Endothelial cell of umbilical vein (primary cell): ENCODE measurements around the gene GRM7. TPM values are rescaled to one million over a fixed set of nuclear protein-coding genes. Genes with fewer than 3 reads are reported as not detected.

Source experiments
- BruUV-seq: library from RNA; stranded (reverse); fragments of 400-500 nt; replicated peaks from 2 replicates; lab custom pipeline; 2021; lab: Mats Ljungman, UMichigan
- CTCF ChIA-PET: fragments of 300-600, 350-600 bp; sonication (Branson Sonifier 250); formaldehyde crosslinking; loops from one replicate; lab custom pipeline; 2021; ENCODE audit warnings: antibody characterized with exemption, inconsistent platforms; lab: Charles Lee
- POLR2A ChIA-PET: fragments of 300-600, 350-600 bp; sonication (Branson Sonifier 250); formaldehyde crosslinking; loops from one replicate; lab custom pipeline; 2021; ENCODE audit warnings: antibody characterized with exemption, inconsistent platforms; lab: Charles Lee
- DNase-seq: peaks from one replicate; pipeline ENCODE4 v3.0.0-alpha.2; 2011; ENCODE audit warnings: low read depth, low spot score
- FAIRE-seq: peaks from 2 replicates; lab custom pipeline; 2011; peaks lifted over from hg19 to GRCh38; lab: Jason Lieb, UNC
- H2AFZ ChIP-seq: 2 replicates; pipeline ENCODE4 v1.6.0; 2012; ENCODE audit warnings: low read depth, low read length, control low read depth, inconsistent platforms
- H3K27ac ChIP-seq: 2 replicates; pipeline ENCODE4 v1.5.1; 2011; ENCODE audit warnings: low read depth, mild to moderate bottlenecking, control low read depth, low read length, moderate library complexity; ENCODE audit not compliant: insufficient read depth
- H3K27me3 ChIP-seq, 2 experiments: 2 replicates each; pipeline versions ENCODE4 v1.6.0 to v1.6.1; 2011; ENCODE audit warnings: low read length in 2 of 2, mixed read lengths in 1 of 2; ENCODE audit not compliant: control insufficient read depth in 2 of 2, insufficient read depth in 2 of 2
- H3K36me3 ChIP-seq, 2 experiments: 2 replicates in 1 of 2; 3 replicates in 1 of 2; pipeline ENCODE4 v1.5.1; 2011; ENCODE audit warnings: low read length in 2 of 2, mild to moderate bottlenecking in 1 of 2, moderate library complexity in 1 of 2; ENCODE audit not compliant: control insufficient read depth in 2 of 2, insufficient read depth in 2 of 2; ENCODE audit errors: extremely low read depth in 1 of 2
- H3K4me1 ChIP-seq: 3 replicates; pipeline ENCODE4 v1.5.1; 2011; ENCODE audit warnings: mild to moderate bottlenecking, low read length; ENCODE audit not compliant: control insufficient read depth, insufficient read depth; ENCODE audit errors: extremely low read depth
- H3K4me2 ChIP-seq: 2 replicates; pipeline ENCODE4 v1.6.1; 2011; ENCODE audit warnings: low read length, control low read depth, mixed read lengths; ENCODE audit not compliant: insufficient read depth
- H3K4me3 ChIP-seq, 3 experiments: fragments of 200-600 bp in 1 of 3; sonication (generic), shearing (Covaris generic) in 1 of 3; replicated peaks in 1 of 3; 2 replicates each; pipeline ENCODE4 v1.5.1; 2011 to 2016; ENCODE audit warnings: control low read depth in 3 of 3, low read length in 3 of 3, mild to moderate bottlenecking in 2 of 3, inconsistent platforms in 1 of 3, low read depth in 1 of 3, moderate library complexity in 1 of 3; ENCODE audit not compliant: insufficient read depth in 1 of 3
- H3K79me2 ChIP-seq: 2 replicates; pipeline ENCODE4 v1.6.0; 2012; ENCODE audit warnings: low read length, inconsistent platforms; ENCODE audit not compliant: control insufficient read depth, insufficient read depth
- H3K9ac ChIP-seq: replicated peaks from 2 replicates; pipeline ENCODE3; 2011; ENCODE audit warnings: low read length, control low read depth; ENCODE audit not compliant: insufficient read depth; ENCODE audit errors: extremely low read depth
- H3K9me1 ChIP-seq: replicated peaks from 3 replicates; pipeline ENCODE4 v1.6.0; 2011; ENCODE audit warnings: mild to moderate bottlenecking, low read length; ENCODE audit not compliant: control insufficient read depth, insufficient read depth; ENCODE audit errors: extremely low read depth
- H3K9me3 ChIP-seq: replicated peaks from 2 replicates; pipeline ENCODE4 v1.5.1; 2012; ENCODE audit warnings: low read length, inconsistent platforms; ENCODE audit not compliant: control insufficient read depth, insufficient read depth
- H4K20me1 ChIP-seq: replicated peaks from 2 replicates; pipeline ENCODE3; 2011; ENCODE audit warnings: mild to moderate bottlenecking, low read length; ENCODE audit not compliant: control insufficient read depth, insufficient read depth; ENCODE audit errors: extremely low read depth
- EZH2 ChIP-seq: IDR thresholded peaks from 2 replicates; pipeline ENCODE4 v1.6.1; 2012; ENCODE audit warnings: borderline replicate concordance, low read depth, mild to moderate bottlenecking, moderate library complexity, low read length, inconsistent platforms; ENCODE audit not compliant: severe bottlenecking
- FOS ChIP-seq: IDR thresholded peaks from 2 replicates; pipeline ENCODE4 v1.6.1; 2011; ENCODE audit warnings: mild to moderate bottlenecking, low read length, moderate library complexity, borderline replicate concordance; ENCODE audit not compliant: insufficient read depth
- GATA2 ChIP-seq: IDR thresholded peaks from 2 replicates; pipeline ENCODE4 v1.7.0; 2011; ENCODE audit warnings: low read depth, mild to moderate bottlenecking, moderate library complexity, mixed read lengths, low read length; ENCODE audit not compliant: insufficient read length, insufficient read depth
- JUN ChIP-seq: IDR thresholded peaks from 2 replicates; pipeline ENCODE4 v1.6.1; 2011; ENCODE audit warnings: borderline replicate concordance, low read depth; ENCODE audit not compliant: insufficient read length, insufficient read depth
- MYC ChIP-seq: IDR thresholded peaks from one replicate; pipeline ENCODE4 v1.6.1; 2011; ENCODE audit warnings: mild to moderate bottlenecking, low read depth, low read length
- POLR2A ChIP-seq: IDR thresholded peaks from 2 replicates; pipeline ENCODE4 v1.6.1; 2012; ENCODE audit warnings: low read depth, mild to moderate bottlenecking, control low read depth, low read length
- POLR2AphosphoS5 ChIP-seq: IDR thresholded peaks from 2 replicates; pipeline ENCODE4 v1.6.1; 2012; ENCODE audit warnings: low read depth, mild to moderate bottlenecking, control low read depth, low read length, moderate library complexity; ENCODE audit not compliant: insufficient read depth
- dilution Hi-C: fragments of 300-500 bp; cut with MboI; formaldehyde crosslinking; loops from one replicate; pipeline ENCODE4 v1.15.0; 2019; ENCODE audit warnings: low sequenced_read_pairs; ENCODE audit not compliant: extremely low pct_ligation_motif_present
- intact Hi-C: fragments of 100-400 bp; cut with micrococcal nuclease; formaldehyde crosslinking; loops from one replicate; pipeline ENCODE4 v1.10.0; 2022
- polyA plus RNA-seq, 4 experiments: library from polyadenylated mRNA; depleted of rRNA in 3 of 4; stranded (reverse) in 3 of 4; unstranded in 1 of 4; fragments of >200 nt; gene quantifications; 2 replicates each; pipeline versions ENCODE4 v1.2.1 to v1.2.3, GENCODE V29; 2011 to 2012; ENCODE audit warnings: missing spikeins in 1 of 4
- total RNA-seq: library from RNA; stranded (reverse); gene quantifications from 2 replicates; pipeline ENCODE4 v1.2.3, GENCODE V29; 2021
- TF ChIP-seq, protein P1 (sequence below), 2 donors: IDR thresholded peaks; 1 replicate in 1 of 2; 2 replicates in 1 of 2; pipeline ENCODE4 v1.5.1; 2011; ENCODE audit warnings: low read length in 2 of 2, mild to moderate bottlenecking in 2 of 2, moderate library complexity in 2 of 2, control low read depth in 1 of 2, inconsistent platforms in 1 of 2, low read depth in 1 of 2; ENCODE audit not compliant: insufficient read depth in 1 of 2; ENCODE audit errors: extremely low read depth in 1 of 2
- TF ChIP-seq, protein P2 (sequence below): IDR thresholded peaks from 2 replicates; pipeline ENCODE4 v1.6.1; 2011; ENCODE audit not compliant: insufficient read depth, insufficient read length

Gene GRM7
- total and polyA plus RNA-seq, 2 donors (not counting 3 experiments of a cell fraction or from before 2014, with no cell fraction given) = 0.12 TPM; not detected in 1

DNA sequence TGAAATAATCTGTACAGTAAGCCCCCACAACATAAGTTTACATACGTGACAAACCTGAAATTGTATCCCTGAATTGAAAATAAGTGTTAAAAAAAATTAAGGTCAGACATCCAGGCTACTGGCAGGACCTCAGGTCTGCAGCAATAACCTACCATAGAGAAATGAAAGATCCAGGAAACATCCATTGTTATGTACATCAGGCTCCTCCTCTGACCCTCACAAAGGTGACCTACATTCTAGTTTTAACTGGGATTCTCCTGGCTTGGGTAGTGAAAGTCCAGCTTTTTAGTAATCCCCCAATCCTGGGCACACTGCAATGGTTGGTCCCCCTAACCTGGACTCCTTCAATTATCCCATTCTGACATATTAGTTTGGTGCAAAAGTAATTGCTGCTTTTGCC, 891.1 kb downstream of the GRM7 start:
- Histone ChIP-seq H4K20me1 (no peaks in the 10 kb centered on the region), H2AFZ (no peak overlapping the region), H3K9me1 (peaks cover 2% of the 10 kb centered on the region), H3K36me3 (no peaks in the 10 kb centered on the region), H3K4me2 (no peak overlapping the region), H3K4me3 (no peak overlapping the region), H3K9me3 (no peaks in the 10 kb centered on the region), H3K4me1 (no peaks in the 10 kb centered on the region), H3K27ac (no peak overlapping the region), H3K9ac (no peak overlapping the region), H3K79me2 (no peaks in the 10 kb centered on the region), H3K27me3 (no peaks in the 10 kb centered on the region)
- FAIRE-seq = no peak
- dilution Hi-C loops = no loop called here
- no peak for DNase-seq
- intact Hi-C loops = no loop called here
- no TSS peak for BruUV-seq
- CTCF ChIA-PET = no interaction called here
- TF ChIP-seq, protein P1, sequence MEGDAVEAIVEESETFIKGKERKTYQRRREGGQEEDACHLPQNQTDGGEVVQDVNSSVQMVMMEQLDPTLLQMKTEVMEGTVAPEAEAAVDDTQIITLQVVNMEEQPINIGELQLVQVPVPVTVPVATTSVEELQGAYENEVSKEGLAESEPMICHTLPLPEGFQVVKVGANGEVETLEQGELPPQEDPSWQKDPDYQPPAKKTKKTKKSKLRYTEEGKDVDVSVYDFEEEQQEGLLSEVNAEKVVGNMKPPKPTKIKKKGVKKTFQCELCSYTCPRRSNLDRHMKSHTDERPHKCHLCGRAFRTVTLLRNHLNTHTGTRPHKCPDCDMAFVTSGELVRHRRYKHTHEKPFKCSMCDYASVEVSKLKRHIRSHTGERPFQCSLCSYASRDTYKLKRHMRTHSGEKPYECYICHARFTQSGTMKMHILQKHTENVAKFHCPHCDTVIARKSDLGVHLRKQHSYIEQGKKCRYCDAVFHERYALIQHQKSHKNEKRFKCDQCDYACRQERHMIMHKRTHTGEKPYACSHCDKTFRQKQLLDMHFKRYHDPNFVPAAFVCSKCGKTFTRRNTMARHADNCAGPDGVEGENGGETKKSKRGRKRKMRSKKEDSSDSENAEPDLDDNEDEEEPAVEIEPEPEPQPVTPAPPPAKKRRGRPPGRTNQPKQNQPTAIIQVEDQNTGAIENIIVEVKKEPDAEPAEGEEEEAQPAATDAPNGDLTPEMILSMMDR (IDR thresholded peaks at IDR 0.05; ENCODE audit: extremely low read depth in 1 of 2, insufficient read depth in 1 of 2, low read depth in 1 of 2, low read length in 2 of 2) = no peak
- TF ChIP-seq POLR2A (no peak), MYC (no peak), POLR2AphosphoS5 (no peak), JUN (no peak), FOS (no peak), GATA2 (no peak), EZH2 (no peak)
- TF ChIP-seq, protein P2, sequence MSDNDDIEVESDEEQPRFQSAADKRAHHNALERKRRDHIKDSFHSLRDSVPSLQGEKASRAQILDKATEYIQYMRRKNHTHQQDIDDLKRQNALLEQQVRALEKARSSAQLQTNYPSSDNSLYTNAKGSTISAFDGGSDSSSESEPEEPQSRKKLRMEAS = no peak
- POLR2A ChIA-PET = no interaction called here
